GM21390 (cell line): ENCODE measurements around the gene ZNF618.

ENCODE experiments used
- ATAC-seq: cut with Tn5 transposase; IDR thresholded peaks from one replicate; pipeline ENCODE4 v1.9.1; 2021; ENCODE audit not compliant: unreplicated experiment

ZNF618 gene

GRCh38 chr9:113876151-113876992 is at the start of gene ZNF618:
ZNF618 (plus strand) TSS chr9:113876309; CDS start chr9:113876381, 72 bp downstream.
- ATAC-seq, result no peak

GRCh38 chr9:113828221-113828620 is 47.9 kb upstream of the ZNF618 start:
- ATAC-seq, result no peak

- ATAC-seq, result no peak
These were observed 38.8 kb upstream of the ZNF618 start for GRCh38 chr9:113837334-113837733.

GRCh38 chr9:113842086-113842485 is 34.0 kb upstream of the ZNF618 start:
- no peak for ATAC-seq

- ATAC-seq, result no peak
These were observed 31.6 kb upstream of the ZNF618 start for GRCh38 chr9:113844466-113844865.

GRCh38 chr9:113851359-113851758 is 24.8 kb upstream of the ZNF618 start:
- ATAC-seq, result no peak

GRCh38 chr9:113851873-113852272 is 24.2 kb upstream of the ZNF618 start:
- ATAC-seq, result no peak

- no peak for ATAC-seq
These were observed 22.8 kb upstream of the ZNF618 start for GRCh38 chr9:113853333-113853732.

GRCh38 chr9:113854310-113854709 is 21.8 kb upstream of the ZNF618 start:
- no peak for ATAC-seq

- no peak for ATAC-seq
These were observed 18.2 kb upstream of the ZNF618 start for GRCh38 chr9:113857875-113858274.

- no peak for ATAC-seq
These were observed 17.8 kb upstream of the ZNF618 start for GRCh38 chr9:113858282-113858681.

- ATAC-seq, result no peak
These were observed 12.8 kb upstream of the ZNF618 start for GRCh38 chr9:113863345-113863744.

GRCh38 chr9:113868501-113868900 is 7.6 kb upstream of the ZNF618 start:
- no peak for ATAC-seq

GRCh38 chr9:113872485-113873143 is 3.5 kb upstream of the ZNF618 start:
- no peak for ATAC-seq

- no peak for ATAC-seq
These were observed 2.7 kb upstream of the ZNF618 start for GRCh38 chr9:113873446-113873845.

- no peak for ATAC-seq
These were observed 2.2 kb upstream of the ZNF618 start for GRCh38 chr9:113873926-113874325.

- no peak for ATAC-seq
These were observed 504 bp upstream of the ZNF618 start for GRCh38 chr9:113875459-113876150.

GRCh38 chr9:113876993-113877368 is 872 bp downstream of the ZNF618 start:
- ATAC-seq, result no peak

- no peak for ATAC-seq
These were observed 3.2 kb downstream of the ZNF618 start for GRCh38 chr9:113879318-113879717.

- no peak for ATAC-seq
These were observed 3.8 kb downstream of the ZNF618 start for GRCh38 chr9:113879911-113880310.

- ATAC-seq, result no peak
These were observed 6.1 kb downstream of the ZNF618 start for GRCh38 chr9:113882181-113882580.

GRCh38 chr9:113882636-113883164 is 6.6 kb downstream of the ZNF618 start:
- no peak for ATAC-seq
